Non-pigmented ciliary epithelial cell (primary cell): ENCODE data around the gene OR4F15.

ENCODE experiments used
- DNase-seq: peaks from one replicate; pipeline ENCODE4 v3.0.0-alpha.2; 2010; ENCODE audit warnings: low read depth

OR4F15 gene

DNA sequence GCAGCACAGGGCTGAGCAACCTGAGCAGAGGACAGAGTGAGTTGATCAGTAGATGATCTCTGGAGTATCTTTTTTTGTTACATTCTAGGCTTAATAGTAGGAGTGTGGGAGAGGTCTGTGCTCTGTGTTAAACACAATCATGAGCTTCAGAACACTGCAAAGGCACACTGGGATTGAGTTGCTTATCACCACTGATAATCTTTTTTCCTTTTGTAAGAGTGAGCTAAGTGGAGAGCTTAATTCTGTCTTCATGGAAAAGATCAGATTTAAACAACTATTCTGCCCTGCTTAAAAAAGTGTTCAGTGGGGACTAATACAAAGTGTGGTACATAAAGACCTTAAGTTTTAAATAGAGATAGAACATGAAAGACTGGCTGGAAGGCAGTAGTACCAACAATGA lies 7.6 kb upstream of the OR4F15 start:
- DNase-seq, result no peak

DNA sequence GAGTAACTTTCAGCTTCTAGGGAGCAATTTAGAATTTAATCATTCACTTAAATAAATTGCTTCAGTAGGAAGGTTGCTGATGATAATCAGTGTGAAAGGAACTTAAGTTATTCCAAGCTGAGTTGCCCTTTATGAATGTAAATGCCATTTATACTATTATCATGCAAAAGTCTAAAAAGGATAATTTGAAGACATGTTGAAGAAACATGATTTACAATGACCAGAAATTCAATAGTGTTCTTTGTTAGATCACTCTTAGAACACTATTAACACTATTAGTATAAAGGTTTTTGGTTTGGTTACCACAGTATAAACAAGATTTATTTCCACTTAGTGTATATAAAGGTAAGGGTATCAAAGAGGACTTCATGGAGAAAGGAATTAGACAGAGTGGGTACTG lies 7.1 kb upstream of the OR4F15 start:
- DNase-seq, result no peak

DNA sequence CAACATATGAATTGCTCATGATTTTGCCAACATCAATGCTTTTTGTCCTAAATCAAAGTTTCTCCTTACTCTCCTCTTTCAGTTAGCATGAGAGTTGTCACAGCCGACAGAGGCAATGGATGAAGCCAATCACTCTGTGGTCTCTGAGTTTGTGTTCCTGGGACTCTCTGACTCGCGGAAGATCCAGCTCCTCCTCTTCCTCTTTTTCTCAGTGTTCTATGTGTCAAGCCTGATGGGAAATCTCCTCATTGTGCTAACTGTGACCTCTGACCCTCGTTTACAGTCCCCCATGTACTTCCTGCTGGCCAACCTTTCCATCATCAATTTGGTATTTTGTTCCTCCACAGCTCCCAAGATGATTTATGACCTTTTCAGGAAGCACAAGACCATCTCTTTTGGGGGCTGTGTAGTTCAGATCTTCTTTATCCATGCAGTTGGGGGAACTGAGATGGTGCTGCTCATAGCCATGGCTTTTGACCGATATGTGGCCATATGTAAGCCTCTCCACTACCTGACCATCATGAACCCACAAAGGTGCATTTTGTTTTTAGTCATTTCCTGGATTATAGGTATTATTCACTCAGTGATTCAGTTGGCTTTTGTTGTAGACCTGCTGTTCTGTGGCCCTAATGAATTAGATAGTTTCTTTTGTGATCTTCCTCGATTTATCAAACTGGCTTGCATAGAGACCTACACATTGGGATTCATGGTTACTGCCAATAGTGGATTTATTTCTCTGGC lies 6.2 kb upstream of the OR4F15 start:
- no peak for DNase-seq

DNA sequence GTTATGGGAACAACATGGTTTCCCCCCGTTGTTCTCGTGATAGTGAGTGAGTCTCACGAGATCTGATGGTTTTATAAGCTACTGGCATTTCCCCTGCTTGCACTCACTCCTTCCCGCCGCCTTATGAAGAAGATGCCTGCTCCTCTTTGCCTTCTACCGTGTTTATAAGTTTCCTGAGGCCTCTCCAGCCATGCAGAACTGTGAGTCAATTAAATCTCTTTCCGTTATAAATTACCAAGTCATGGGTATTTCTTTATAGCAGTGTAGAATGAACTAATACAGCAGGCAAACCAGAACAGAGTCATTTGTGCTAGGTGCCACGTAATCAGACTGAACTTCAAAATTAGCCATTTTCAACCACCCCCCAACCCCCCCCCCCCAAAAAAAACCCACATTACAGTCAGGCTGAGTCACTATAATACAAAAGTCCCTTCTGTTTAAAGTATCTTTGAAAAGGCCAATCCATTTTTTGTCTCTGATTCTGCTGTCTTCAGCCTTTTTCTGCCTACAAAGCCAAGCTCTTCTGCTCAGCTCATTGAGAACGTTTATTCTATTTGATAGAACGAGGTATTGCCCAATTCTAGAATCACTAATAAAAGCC lies 4.6 kb upstream of the OR4F15 start:
- no peak for DNase-seq

DNA sequence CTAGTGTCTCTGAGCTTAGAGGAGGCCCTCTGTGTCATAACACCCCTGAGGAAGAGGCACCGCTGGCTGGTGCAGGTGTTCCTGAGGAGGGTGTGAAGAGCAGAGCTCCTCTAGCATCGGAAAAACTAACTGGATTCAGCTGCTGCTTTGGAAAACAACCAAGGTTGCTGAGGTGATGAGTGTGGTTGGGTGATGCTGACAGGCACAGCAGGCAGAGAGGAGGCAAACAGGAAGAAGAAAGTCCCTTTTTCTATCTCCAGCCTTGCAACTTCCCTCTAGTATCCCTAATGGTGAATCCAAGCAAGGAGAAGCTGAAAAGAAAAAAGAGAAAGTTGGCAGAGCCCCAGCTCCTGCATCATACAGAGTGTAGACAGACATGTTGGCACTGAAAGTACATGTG lies 3.8 kb upstream of the OR4F15 start:
- no peak for DNase-seq

DNA sequence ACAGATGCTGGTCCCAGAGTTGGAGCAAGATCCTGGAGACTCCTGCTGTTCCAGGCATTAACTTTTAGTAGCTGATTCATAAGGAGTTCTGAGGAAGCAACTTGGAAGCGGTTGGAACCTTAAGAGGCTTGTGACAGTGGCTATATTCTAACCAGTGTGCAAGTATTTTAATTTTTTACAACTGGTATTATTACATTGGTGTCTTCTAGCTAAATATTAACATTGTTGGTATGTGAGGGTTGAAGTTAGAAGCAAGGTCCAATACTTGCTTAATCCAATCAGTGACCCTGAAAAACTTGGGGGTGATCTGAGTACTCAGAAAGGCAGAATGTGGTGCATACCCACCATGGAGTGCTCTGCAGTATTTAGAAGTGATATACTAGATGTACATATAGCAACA lies 1.5 kb upstream of the OR4F15 start:
- no peak for DNase-seq

DNA sequence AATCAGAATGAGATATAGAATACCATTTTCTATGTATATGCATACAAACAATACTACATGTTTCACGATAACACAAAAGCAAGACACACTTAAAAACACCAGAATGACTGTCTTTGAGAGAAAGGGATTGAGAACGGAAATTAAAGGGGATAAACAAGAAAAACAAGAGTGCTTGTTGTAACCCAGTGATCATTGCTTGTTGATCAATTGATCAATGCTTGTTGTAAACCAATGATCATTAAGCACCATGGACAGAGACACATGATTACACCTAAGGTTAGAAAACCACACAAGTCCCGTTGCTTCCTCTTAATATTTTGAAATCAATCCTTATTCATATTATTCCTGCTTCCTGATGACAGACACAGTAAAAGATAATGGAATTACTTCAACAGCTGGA lies 1.1 kb upstream of the OR4F15 start:
- DNase-seq, result no peak

DNA sequence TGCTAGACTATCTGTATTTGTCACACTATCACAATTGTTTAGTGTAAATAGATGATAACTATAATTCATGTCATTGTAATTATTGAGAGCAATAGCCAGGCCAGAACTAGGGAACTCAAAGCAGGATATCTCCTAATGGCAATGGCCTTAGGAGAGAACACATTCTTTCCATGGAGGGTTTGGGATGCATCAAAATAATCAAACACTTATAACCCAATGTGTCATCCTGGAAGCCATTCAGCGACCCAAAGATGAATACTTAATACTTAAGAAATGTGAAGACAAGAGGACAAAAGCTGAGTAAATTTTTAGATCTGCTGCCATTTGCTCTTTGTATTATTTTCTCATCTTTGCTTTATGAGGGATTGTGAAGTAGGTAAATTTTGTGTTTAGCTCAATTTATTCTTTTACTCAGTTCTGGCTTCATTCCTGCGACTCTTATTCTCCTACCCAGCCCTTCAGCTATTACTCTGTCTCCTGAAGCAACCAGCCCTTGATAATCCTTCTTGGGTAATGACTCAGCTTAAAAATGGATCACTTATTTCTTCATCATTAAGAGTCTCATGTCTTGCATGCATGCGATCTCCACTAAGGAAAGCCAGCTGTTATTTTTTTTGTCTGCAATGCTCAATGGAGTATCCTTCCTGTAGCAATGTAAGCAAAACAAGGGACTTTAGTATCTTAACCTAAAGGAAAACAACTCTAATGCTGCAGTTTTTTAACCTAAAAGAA lies 2.0 kb downstream of the OR4F15 start:
- DNase-seq, result no peak

DNA sequence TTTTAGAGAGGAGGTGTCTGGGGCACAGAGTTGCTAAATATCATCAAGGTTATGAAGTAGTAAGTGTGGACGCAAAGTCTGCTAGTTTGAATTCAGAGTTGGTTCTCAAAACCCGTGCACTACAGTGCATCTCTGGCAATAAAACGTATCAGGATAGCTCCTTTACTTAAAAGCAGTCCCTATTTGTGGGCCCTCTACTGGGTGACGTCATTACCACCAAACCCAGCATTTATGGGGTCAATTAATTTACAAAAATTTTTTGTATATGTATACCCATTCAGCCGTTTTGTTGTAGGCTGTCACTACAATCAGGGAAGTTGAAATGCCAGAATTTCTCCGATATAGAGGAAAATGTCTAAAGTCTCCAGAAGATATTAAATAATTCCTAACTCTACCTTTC lies 8.8 kb downstream of the OR4F15 start:
- no peak for DNase-seq

DNA sequence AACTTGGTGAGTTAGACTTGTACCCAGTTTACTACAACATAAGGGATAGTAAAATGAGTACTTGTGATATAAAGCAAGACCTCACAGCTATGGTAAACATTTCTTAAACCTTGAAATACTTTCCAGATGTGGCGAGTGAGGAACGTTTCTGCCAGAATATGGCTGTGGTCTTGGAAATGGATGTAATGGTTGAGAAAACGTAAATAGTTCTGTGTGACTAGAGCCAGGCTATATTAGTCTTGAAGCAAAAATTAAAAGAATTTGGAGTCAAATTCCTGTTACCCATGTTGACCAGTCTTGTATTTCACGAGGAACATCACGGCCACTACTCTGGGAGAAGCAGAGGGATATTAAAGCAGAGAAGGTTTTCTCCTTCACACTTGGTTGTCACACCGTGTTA lies 15.3 kb downstream of the OR4F15 start:
- DNase-seq, result no peak

DNA sequence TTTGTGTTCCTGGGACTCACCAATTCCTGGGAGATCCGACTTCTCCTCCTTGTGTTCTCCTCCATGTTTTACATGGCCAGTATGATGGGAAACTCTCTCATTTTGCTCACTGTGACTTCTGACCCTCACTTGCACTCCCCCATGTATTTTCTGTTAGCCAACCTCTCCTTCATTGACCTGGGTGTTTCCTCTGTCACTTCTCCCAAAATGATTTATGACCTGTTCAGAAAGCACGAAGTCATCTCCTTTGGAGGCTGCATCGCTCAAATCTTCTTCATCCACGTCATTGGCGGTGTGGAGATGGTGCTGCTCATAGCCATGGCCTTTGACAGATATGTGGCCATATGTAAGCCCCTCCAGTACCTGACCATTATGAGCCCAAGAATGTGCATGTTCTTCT lies 16.8 kb downstream of the OR4F15 start:
- no peak for DNase-seq

DNA sequence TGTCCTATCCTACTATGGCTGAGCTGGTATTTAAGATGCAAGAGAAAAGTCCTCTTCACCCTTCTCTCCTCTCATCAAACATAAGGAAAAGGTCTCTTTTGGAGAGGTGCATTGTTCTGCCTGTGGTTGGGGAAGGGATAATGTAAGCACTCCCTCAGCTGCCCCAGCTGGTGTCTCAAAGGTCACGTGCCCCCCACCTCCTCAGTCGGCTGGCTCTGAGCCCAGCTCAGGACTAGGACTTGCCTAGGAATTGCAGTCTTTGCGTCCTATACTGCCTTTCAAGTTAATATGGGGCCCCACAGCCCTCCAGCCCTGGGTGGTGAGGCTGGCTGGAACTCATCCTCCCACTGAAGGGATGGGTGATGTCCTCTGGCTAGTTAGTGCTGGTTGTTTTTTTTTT lies 29.7 kb downstream of the OR4F15 start:
- no peak for DNase-seq

DNA sequence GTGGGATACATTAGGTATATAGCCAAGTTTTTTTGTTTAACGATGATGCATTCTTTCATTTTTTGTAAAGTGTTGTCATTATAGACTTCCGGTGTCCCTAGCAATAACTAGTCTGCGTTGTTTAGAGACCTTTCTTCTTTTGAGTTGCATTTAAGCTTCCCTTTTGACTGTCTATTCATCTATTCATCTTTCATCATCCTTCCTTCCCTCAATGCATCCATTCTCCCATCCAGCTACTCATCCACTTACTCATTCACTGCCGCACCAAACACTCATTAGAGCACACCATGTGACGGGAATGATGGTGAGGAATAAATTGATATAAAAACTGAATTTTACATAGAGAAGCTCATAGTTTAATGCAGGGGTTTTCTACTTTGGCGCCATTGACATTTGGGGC lies 32.9 kb downstream of the OR4F15 start:
- no peak for DNase-seq

DNA sequence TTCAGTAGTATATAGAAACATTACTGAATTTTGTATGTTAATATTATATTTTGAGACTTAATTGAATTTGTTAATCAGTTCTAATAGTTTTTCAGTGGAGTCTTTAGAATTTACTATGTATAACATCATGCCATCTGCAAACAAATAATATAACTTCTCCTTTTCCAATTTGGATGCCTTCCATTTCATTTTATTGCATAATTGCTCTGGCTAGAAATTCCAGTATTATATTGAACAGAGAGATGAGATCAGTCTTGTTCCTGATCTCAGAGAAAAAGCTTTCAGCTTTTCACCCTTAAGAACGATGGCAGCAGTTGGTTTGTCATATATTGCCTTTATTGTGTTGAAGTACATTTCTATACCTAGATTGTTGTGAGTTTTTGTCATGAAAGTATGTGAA lies 40.4 kb downstream of the OR4F15 start:
- DNase-seq, result no peak
